Hematopoietic multipotent progenitor cell treated with erythropoietin and hydrocortisone succinate and interleukin-3 and kit ligand, for 17 days (in vitro differentiated cells): ENCODE measurements around the gene SLC12A5.

Experiments used
- DNase-seq: peaks from one replicate; pipeline ENCODE4 v3.0.0-alpha.2; 2015; ENCODE audit warnings: low spot score

The SLC12A5 gene

GRCh38 chr20:46056027-46056833 is 27.2 kb downstream of the SLC12A5 start:
- DNase-seq: no peak

GRCh38 chr20:46056970-46057855 is 28.2 kb downstream of the SLC12A5 start:
- no peak for DNase-seq

- DNase-seq: no peak
These were observed 29.0 kb downstream of the SLC12A5 start for GRCh38 chr20:46057856-46058598.

GRCh38 chr20:46058599-46059281 is 29.7 kb downstream of the SLC12A5 start:
- no peak for DNase-seq

- no peak for DNase-seq
These were observed 31.4 kb downstream of the SLC12A5 start for GRCh38 chr20:46060301-46060881.

GRCh38 chr20:46060975-46061374 is 32.0 kb downstream of the SLC12A5 start:
- no peak for DNase-seq

- no peak for DNase-seq
These were observed 33.1 kb downstream of the SLC12A5 start for GRCh38 chr20:46062151-46062550.

- DNase-seq: no peak
These were observed 33.6 kb downstream of the SLC12A5 start for GRCh38 chr20:46062621-46063020.

- DNase-seq: no peak
These were observed 34.1 kb downstream of the SLC12A5 start for GRCh38 chr20:46063151-46063550.

GRCh38 chr20:46063652-46064054 is 34.6 kb downstream of the SLC12A5 start:
- DNase-seq: no peak

- DNase-seq: no peak
These were observed 36.0 kb downstream of the SLC12A5 start for GRCh38 chr20:46065006-46065405.

GRCh38 chr20:46065691-46066090 is 36.7 kb downstream of the SLC12A5 start:
- DNase-seq: no peak

- no peak for DNase-seq
These were observed 41.3 kb downstream of the SLC12A5 start for GRCh38 chr20:46070215-46070900.

- DNase-seq: no peak
These were observed 42.6 kb downstream of the SLC12A5 start for GRCh38 chr20:46071573-46071972.

- DNase-seq: no peak
These were observed 44.0 kb downstream of the SLC12A5 start for GRCh38 chr20:46073024-46073423.

GRCh38 chr20:46073443-46073842 is 44.4 kb downstream of the SLC12A5 start:
- DNase-seq: no peak

GRCh38 chr20:46074006-46074405 is 45.0 kb downstream of the SLC12A5 start:
- no peak for DNase-seq

- DNase-seq: no peak
These were observed 47.8 kb downstream of the SLC12A5 start for GRCh38 chr20:46076806-46077205.

GRCh38 chr20:46077642-46078305 is 48.8 kb downstream of the SLC12A5 start:
- DNase-seq: no peak

GRCh38 chr20:46078954-46079353 is 49.9 kb downstream of the SLC12A5 start:
- DNase-seq: no peak
